ENCODE results near the gene NES.
A peak's percentile ranks its signal among the peaks of the same experiment; 100 is the strongest.

Gene NES

DNA sequence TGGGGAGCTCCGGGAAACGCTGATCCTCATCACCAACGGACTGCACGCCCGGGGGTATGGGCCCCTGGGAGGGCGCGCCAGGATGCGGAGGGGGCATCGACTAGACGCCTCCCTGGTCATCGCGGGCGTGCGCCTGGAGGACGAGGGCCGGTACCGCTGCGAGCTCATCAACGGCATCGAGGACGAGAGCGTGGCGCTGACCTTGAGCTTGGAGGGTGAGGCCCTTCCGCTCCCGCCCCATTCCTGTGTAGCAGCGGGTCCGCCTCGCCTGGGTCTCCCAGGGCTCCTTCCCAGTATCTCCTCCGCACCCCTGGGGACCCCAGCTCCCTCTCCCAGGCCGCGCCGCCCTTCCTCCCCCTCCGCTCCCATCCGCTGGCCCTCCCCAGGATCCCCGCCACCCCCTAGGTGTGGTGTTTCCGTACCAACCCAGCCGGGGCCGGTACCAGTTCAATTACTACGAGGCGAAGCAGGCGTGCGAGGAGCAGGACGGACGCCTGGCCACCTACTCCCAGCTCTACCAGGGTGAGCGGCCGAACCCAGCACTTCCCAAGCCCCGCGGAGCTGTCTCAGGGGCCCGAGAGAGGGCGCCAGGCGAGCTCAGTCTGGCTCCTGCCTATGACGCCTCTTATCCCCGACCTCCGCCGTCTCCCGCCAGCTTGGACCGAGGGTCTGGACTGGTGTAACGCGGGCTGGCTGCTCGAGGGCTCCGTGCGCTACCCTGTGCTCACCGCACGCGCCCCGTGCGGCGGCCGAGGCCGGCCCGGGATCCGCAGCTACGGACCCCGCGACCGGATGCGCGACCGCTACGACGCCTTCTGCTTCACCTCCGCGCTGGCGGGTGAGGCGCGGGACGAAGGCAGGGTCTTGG, 53.0 kb downstream of the NES start:
- peak; percentile 89 for ATAC-seq
- TF ChIP-seq CSDC2 (CRISPR knock-in tag; IDR thresholded peaks at IDR 0.05) = no peak
- no peak for TF ChIP-seq ZNF8 (CRISPR knock-in tag; IDR thresholded peaks at IDR 0.05)
- TF ChIP-seq PPARA (CRISPR knock-in tag; IDR thresholded peaks at IDR 0.05; ENCODE audit: borderline replicate concordance) = no peak
- no peak for TF ChIP-seq ZNF565 (CRISPR knock-in tag; conservative IDR thresholded peaks at IDR 0.05; ENCODE audit: low read depth)
- TF ChIP-seq, protein P1, sequence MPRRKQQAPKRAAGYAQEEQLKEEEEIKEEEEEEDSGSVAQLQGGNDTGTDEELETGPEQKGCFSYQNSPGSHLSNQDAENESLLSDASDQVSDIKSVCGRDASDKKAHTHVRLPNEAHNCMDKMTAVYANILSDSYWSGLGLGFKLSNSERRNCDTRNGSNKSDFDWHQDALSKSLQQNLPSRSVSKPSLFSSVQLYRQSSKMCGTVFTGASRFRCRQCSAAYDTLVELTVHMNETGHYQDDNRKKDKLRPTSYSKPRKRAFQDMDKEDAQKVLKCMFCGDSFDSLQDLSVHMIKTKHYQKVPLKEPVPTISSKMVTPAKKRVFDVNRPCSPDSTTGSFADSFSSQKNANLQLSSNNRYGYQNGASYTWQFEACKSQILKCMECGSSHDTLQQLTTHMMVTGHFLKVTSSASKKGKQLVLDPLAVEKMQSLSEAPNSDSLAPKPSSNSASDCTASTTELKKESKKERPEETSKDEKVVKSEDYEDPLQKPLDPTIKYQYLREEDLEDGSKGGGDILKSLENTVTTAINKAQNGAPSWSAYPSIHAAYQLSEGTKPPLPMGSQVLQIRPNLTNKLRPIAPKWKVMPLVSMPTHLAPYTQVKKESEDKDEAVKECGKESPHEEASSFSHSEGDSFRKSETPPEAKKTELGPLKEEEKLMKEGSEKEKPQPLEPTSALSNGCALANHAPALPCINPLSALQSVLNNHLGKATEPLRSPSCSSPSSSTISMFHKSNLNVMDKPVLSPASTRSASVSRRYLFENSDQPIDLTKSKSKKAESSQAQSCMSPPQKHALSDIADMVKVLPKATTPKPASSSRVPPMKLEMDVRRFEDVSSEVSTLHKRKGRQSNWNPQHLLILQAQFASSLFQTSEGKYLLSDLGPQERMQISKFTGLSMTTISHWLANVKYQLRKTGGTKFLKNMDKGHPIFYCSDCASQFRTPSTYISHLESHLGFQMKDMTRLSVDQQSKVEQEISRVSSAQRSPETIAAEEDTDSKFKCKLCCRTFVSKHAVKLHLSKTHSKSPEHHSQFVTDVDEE (CRISPR knock-in tag; IDR thresholded peaks at IDR 0.05) = no peak
- TF ChIP-seq ARNTL (CRISPR knock-in tag; IDR thresholded peaks at IDR 0.05; ENCODE audit: borderline replicate concordance, low read depth) = no peak
- TF ChIP-seq, protein P2, sequence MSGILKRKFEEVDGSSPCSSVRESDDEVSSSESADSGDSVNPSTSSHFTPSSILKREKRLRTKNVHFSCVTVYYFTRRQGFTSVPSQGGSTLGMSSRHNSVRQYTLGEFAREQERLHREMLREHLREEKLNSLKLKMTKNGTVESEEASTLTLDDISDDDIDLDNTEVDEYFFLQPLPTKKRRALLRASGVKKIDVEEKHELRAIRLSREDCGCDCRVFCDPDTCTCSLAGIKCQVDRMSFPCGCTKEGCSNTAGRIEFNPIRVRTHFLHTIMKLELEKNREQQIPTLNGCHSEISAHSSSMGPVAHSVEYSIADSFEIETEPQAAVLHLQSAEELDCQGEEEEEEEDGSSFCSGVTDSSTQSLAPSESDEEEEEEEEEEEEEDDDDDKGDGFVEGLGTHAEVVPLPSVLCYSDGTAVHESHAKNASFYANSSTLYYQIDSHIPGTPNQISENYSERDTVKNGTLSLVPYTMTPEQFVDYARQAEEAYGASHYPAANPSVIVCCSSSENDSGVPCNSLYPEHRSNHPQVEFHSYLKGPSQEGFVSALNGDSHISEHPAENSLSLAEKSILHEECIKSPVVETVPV (CRISPR knock-in tag; IDR thresholded peaks at IDR 0.05) = no peak
- no peak for TF ChIP-seq SNAI2 (CRISPR knock-in tag; IDR thresholded peaks at IDR 0.05)
- no peak for TF ChIP-seq RARB (CRISPR knock-in tag; IDR thresholded peaks at IDR 0.05)
- no peak for TF ChIP-seq ZFP3 (CRISPR knock-in tag; IDR thresholded peaks at IDR 0.05)
- TF ChIP-seq TOX (CRISPR knock-in tag; IDR thresholded peaks at IDR 0.05; ENCODE audit: borderline replicate concordance) = no peak
- no peak for TF ChIP-seq TCF4 (CRISPR knock-in tag; IDR thresholded peaks at IDR 0.05; ENCODE audit: borderline replicate concordance)
- TF ChIP-seq ZFP30 (CRISPR knock-in tag; IDR thresholded peaks at IDR 0.05) = no peak
- TF ChIP-seq, protein P3, sequence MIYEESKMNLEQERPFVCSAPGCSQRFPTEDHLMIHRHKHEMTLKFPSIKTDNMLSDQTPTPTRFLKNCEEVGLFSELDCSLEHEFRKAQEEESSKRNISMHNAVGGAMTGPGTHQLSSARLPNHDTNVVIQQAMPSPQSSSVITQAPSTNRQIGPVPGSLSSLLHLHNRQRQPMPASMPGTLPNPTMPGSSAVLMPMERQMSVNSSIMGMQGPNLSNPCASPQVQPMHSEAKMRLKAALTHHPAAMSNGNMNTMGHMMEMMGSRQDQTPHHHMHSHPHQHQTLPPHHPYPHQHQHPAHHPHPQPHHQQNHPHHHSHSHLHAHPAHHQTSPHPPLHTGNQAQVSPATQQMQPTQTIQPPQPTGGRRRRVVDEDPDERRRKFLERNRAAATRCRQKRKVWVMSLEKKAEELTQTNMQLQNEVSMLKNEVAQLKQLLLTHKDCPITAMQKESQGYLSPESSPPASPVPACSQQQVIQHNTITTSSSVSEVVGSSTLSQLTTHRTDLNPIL (CRISPR knock-in tag; IDR thresholded peaks at IDR 0.05; ENCODE audit: low read depth) = no peak
- no peak for TF ChIP-seq GLIS3 (CRISPR knock-in tag; IDR thresholded peaks at IDR 0.05)
- TF ChIP-seq ESRRG (CRISPR knock-in tag; IDR thresholded peaks at IDR 0.05) = no peak
- no peak for TF ChIP-seq BACH2 (CRISPR knock-in tag; IDR thresholded peaks at IDR 0.05; ENCODE audit: borderline replicate concordance)

DNA sequence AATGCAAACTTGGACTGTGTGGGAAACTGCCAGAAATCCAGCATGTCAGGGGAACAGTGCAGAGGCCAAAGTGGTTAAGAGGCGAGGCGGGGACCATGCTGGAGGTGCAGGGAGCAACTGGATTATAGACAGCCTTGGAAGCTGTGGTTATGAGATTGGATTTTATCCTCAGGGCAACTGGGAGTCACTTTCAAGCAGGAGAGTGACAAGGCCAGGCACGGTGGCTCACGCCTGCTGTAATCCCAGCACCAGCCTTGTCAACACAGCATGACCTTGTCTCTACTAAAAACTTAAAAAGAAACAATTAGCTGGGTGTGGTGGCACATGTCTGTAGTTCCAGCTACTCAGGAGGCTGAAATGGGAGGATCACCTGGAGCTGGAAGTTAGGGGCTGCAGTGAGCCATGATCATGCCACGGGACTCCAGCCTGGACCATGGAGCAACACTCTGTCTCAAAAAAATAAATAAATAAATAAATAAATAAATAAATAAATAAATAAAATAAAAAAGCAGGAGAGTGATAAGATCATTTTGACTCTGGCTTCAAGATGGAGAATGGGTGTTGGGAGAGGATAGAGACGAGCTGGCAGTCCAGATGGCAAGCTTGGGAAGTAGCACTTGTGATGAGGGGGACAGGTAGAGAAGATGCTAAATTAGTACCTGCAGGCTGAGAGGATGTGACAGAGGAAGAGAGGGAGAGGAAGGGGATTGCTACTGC, 54.5 kb downstream of the NES start:
- no peak for ATAC-seq
- TF ChIP-seq ZNF8 (CRISPR knock-in tag; IDR thresholded peaks at IDR 0.05) (no peak), ZFP30 (CRISPR knock-in tag; IDR thresholded peaks at IDR 0.05) (no peak), RARB (CRISPR knock-in tag; IDR thresholded peaks at IDR 0.05) (no peak), PPARA (CRISPR knock-in tag; IDR thresholded peaks at IDR 0.05; ENCODE audit: borderline replicate concordance) (no peak), ISL1 (CRISPR knock-in tag; IDR thresholded peaks at IDR 0.05) (no peak), ZNF565 (CRISPR knock-in tag; conservative IDR thresholded peaks at IDR 0.05; ENCODE audit: low read depth) (no peak), ZFP3 (CRISPR knock-in tag; IDR thresholded peaks at IDR 0.05) (no peak), CSDC2 (CRISPR knock-in tag; IDR thresholded peaks at IDR 0.05) (no peak), GLIS3 (CRISPR knock-in tag; IDR thresholded peaks at IDR 0.05) (no peak)
- TF ChIP-seq, protein P4, sequence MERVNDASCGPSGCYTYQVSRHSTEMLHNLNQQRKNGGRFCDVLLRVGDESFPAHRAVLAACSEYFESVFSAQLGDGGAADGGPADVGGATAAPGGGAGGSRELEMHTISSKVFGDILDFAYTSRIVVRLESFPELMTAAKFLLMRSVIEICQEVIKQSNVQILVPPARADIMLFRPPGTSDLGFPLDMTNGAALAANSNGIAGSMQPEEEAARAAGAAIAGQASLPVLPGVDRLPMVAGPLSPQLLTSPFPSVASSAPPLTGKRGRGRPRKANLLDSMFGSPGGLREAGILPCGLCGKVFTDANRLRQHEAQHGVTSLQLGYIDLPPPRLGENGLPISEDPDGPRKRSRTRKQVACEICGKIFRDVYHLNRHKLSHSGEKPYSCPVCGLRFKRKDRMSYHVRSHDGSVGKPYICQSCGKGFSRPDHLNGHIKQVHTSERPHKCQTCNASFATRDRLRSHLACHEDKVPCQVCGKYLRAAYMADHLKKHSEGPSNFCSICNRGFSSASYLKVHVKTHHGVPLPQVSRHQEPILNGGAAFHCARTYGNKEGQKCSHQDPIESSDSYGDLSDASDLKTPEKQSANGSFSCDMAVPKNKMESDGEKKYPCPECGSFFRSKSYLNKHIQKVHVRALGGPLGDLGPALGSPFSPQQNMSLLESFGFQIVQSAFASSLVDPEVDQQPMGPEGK (CRISPR knock-in tag; IDR thresholded peaks at IDR 0.05; ENCODE audit: borderline replicate concordance) = no peak
- TF ChIP-seq, protein P3 (CRISPR knock-in tag; IDR thresholded peaks at IDR 0.05; ENCODE audit: low read depth) = no peak
- TF ChIP-seq, protein P5, sequence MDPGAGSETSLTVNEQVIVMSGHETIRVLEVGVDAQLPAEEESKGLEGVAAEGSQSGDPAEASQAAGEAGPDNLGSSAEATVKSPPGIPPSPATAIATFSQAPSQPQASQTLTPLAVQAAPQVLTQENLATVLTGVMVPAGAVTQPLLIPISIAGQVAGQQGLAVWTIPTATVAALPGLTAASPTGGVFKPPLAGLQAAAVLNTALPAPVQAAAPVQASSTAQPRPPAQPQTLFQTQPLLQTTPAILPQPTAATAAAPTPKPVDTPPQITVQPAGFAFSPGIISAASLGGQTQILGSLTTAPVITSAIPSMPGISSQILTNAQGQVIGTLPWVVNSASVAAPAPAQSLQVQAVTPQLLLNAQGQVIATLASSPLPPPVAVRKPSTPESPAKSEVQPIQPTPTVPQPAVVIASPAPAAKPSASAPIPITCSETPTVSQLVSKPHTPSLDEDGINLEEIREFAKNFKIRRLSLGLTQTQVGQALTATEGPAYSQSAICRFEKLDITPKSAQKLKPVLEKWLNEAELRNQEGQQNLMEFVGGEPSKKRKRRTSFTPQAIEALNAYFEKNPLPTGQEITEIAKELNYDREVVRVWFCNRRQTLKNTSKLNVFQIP (CRISPR knock-in tag; IDR thresholded peaks at IDR 0.05; ENCODE audit: borderline replicate concordance, low read depth) = no peak
- TF ChIP-seq, protein P1 (CRISPR knock-in tag; IDR thresholded peaks at IDR 0.05) = no peak
